Measurements from ENCODE around the gene SLC66A1. TPM values are rescaled to one million over a fixed set of nuclear protein-coding genes. Genes with fewer than 3 reads are reported as not detected.
"Not testable (repeated sequence)": the region's sequence is repeated elsewhere in the genome, so short reads cannot be mapped to it uniquely, and the experiment has no call there.

SLC66A1 gene
- total RNA-seq = 1 to 10 TPM; 3.3 to 3.9 TPM
- 5.4 to 8.6 reads per million in 2 donors for total RNA-seq

GRCh38 chr1:19311931-19312781 is at the start of gene SLC66A1, which contains the start of gene AKR7A2:
Gene SLC66A1, plus strand, starts transcription at chr1:19312326. Its CDS starts 5,352 bp downstream, at chr1:19317678.
Gene AKR7A2, minus strand, starts transcription at chr1:19312144. Its CDS starts 20 bp downstream, at chr1:19312124.
- Mint-ChIP-seq H3K36me3 (ENCODE audit: low read depth) (peaks cover 7% of the 10 kb centered on the region), H3K27ac (peak within 1 kb of the TSS; percentile 93), H3K4me1 (peaks cover 39% of the 10 kb centered on the region), H3K27me3 (no peaks in the 10 kb centered on the region), H3K4me3 (peak within 1 kb of the TSS; percentile 99)
- ATAC-seq = peak; percentile 97
- peak; percentile 86 to 90 (median 86) for DNase-seq
- no peaks in the 10 kb centered on the region for H3K9me3 ChIP-seq (ENCODE audit: control insufficient read depth, low read length, poor library complexity, severe bottlenecking)

GRCh38 chr1:19262744-19263143 is 49.4 kb upstream of the SLC66A1 start:
- ATAC-seq (no peak), DNase-seq (no peak)
- H3K27me3 Mint-ChIP-seq = no peaks in the 10 kb centered on the region
- H3K4me3 Mint-ChIP-seq = no peak overlapping the region
- no peaks in the 10 kb centered on the region for H3K9me3 ChIP-seq (ENCODE audit: control insufficient read depth, low read length, poor library complexity, severe bottlenecking)
- no peak overlapping the region for H3K27ac Mint-ChIP-seq
- no peaks in the 10 kb centered on the region for H3K36me3 Mint-ChIP-seq (ENCODE audit: low read depth)
- no peaks in the 10 kb centered on the region for H3K4me1 Mint-ChIP-seq

- ATAC-seq = no peak
- Mint-ChIP-seq H3K27ac (no peak overlapping the region), H3K4me3 (no peak overlapping the region), H3K27me3 (peaks cover 9% of the 10 kb centered on the region), H3K4me1 (no peaks in the 10 kb centered on the region), H3K36me3 (ENCODE audit: low read depth) (peaks cover 3% of the 10 kb centered on the region)
- H3K9me3 ChIP-seq (ENCODE audit: control insufficient read depth, low read length, poor library complexity, severe bottlenecking) = no peaks in the 10 kb centered on the region
- no peak for DNase-seq
Measured at GRCh38 chr1:19268445-19268844, 43.7 kb upstream of the SLC66A1 start.

- not testable (repeated sequence) for ATAC-seq
Measured at GRCh38 chr1:19269427-19270342, 42.4 kb upstream of the SLC66A1 start.

GRCh38 chr1:19270343-19270730 is 41.8 kb upstream of the SLC66A1 start:
- not testable (repeated sequence) for H3K36me3 Mint-ChIP-seq (ENCODE audit: low read depth); DNase-seq; H3K4me1 Mint-ChIP-seq; H3K27ac Mint-ChIP-seq; H3K4me3 Mint-ChIP-seq; H3K9me3 ChIP-seq (ENCODE audit: control insufficient read depth, low read length, poor library complexity, severe bottlenecking); ATAC-seq
- peaks cover 10% of the 10 kb centered on the region for H3K27me3 Mint-ChIP-seq

More at GRCh38 chr1:19269427-19270342, 42.4 kb upstream of the SLC66A1 start:
- not testable (repeated sequence) for DNase-seq; H3K36me3 Mint-ChIP-seq (ENCODE audit: low read depth); H3K9me3 ChIP-seq (ENCODE audit: control insufficient read depth, low read length, poor library complexity, severe bottlenecking); H3K4me1 Mint-ChIP-seq; H3K4me3 Mint-ChIP-seq; H3K27ac Mint-ChIP-seq
- peaks cover 10% of the 10 kb centered on the region for H3K27me3 Mint-ChIP-seq

- Mint-ChIP-seq H3K27me3 (peaks cover 10% of the 10 kb centered on the region), H3K36me3 (ENCODE audit: low read depth) (peaks cover 3% of the 10 kb centered on the region)
Measured at GRCh38 chr1:19272064-19272463, 40.1 kb upstream of the SLC66A1 start.

GRCh38 chr1:19273106-19273843 is 38.9 kb upstream of the SLC66A1 start:
- H3K36me3 Mint-ChIP-seq (ENCODE audit: low read depth) = peaks cover 3% of the 10 kb centered on the region
- H3K4me1 Mint-ChIP-seq = no peaks in the 10 kb centered on the region
- H3K4me3 Mint-ChIP-seq = no peak overlapping the region
- peaks cover 3% of the 10 kb centered on the region for H3K9me3 ChIP-seq (ENCODE audit: control insufficient read depth, low read length, poor library complexity, severe bottlenecking)
- DNase-seq = no peak
- H3K27me3 Mint-ChIP-seq = peaks cover 10% of the 10 kb centered on the region
- no peak for ATAC-seq
- no peak overlapping the region for H3K27ac Mint-ChIP-seq

More at GRCh38 chr1:19272064-19272463, 40.1 kb upstream of the SLC66A1 start:
- DNase-seq (no peak), ATAC-seq (no peak)
- no peak overlapping the region for H3K4me3 Mint-ChIP-seq
- H3K9me3 ChIP-seq (ENCODE audit: control insufficient read depth, low read length, poor library complexity, severe bottlenecking) = peaks cover 3% of the 10 kb centered on the region
- H3K27ac Mint-ChIP-seq = no peak overlapping the region
- H3K4me1 Mint-ChIP-seq = no peaks in the 10 kb centered on the region

GRCh38 chr1:19273844-19274531 is 38.1 kb upstream of the SLC66A1 start:
- DNase-seq; H3K9me3 ChIP-seq (ENCODE audit: control insufficient read depth, low read length, poor library complexity, severe bottlenecking); H3K27ac Mint-ChIP-seq; H3K4me1 Mint-ChIP-seq; H3K4me3 Mint-ChIP-seq; H3K36me3 Mint-ChIP-seq (ENCODE audit: low read depth): not testable (repeated sequence)
- peaks cover 10% of the 10 kb centered on the region for H3K27me3 Mint-ChIP-seq
- peak; percentile 37 for ATAC-seq

GRCh38 chr1:19274636-19275035 is 37.5 kb upstream of the SLC66A1 start:
- Mint-ChIP-seq H3K27ac (no peak overlapping the region), H3K4me1 (no peaks in the 10 kb centered on the region), H3K36me3 (ENCODE audit: low read depth) (peaks cover 3% of the 10 kb centered on the region), H3K27me3 (peaks cover 10% of the 10 kb centered on the region), H3K4me3 (no peak overlapping the region)
- DNase-seq (no peak), ATAC-seq (no peak)
- peaks cover 3% of the 10 kb centered on the region for H3K9me3 ChIP-seq (ENCODE audit: control insufficient read depth, low read length, poor library complexity, severe bottlenecking)

- ATAC-seq = no peak
- DNase-seq = no peak
- no peaks in the 10 kb centered on the region for H3K9me3 ChIP-seq (ENCODE audit: control insufficient read depth, low read length, poor library complexity, severe bottlenecking)
Measured at GRCh38 chr1:19283891-19284290, 28.2 kb upstream of the SLC66A1 start.

GRCh38 chr1:19284881-19285280 is 27.2 kb upstream of the SLC66A1 start:
- Mint-ChIP-seq H3K36me3 (ENCODE audit: low read depth) (peaks cover under 1% of the 10 kb centered on the region), H3K27ac (no peak overlapping the region), H3K4me3 (no peak overlapping the region), H3K4me1 (peaks cover 12% of the 10 kb centered on the region), H3K27me3 (peaks cover 18% of the 10 kb centered on the region)
- DNase-seq (no peak), ATAC-seq (no peak)
- no peaks in the 10 kb centered on the region for H3K9me3 ChIP-seq (ENCODE audit: control insufficient read depth, low read length, poor library complexity, severe bottlenecking)

More at GRCh38 chr1:19283891-19284290, 28.2 kb upstream of the SLC66A1 start:
- H3K4me1 Mint-ChIP-seq = peaks cover 7% of the 10 kb centered on the region
- no peak overlapping the region for H3K4me3 Mint-ChIP-seq
- no peaks in the 10 kb centered on the region for H3K36me3 Mint-ChIP-seq (ENCODE audit: low read depth)
- H3K27me3 Mint-ChIP-seq = peaks cover 9% of the 10 kb centered on the region
- no peak overlapping the region for H3K27ac Mint-ChIP-seq

- not testable (repeated sequence) for H3K36me3 Mint-ChIP-seq (ENCODE audit: low read depth); H3K4me3 Mint-ChIP-seq; H3K9me3 ChIP-seq (ENCODE audit: control insufficient read depth, low read length, poor library complexity, severe bottlenecking); ATAC-seq; H3K27ac Mint-ChIP-seq; DNase-seq
- peaks cover 18% of the 10 kb centered on the region for H3K27me3 Mint-ChIP-seq
- H3K4me1 Mint-ChIP-seq = peaks cover 12% of the 10 kb centered on the region
Measured at GRCh38 chr1:19285366-19285765, 26.8 kb upstream of the SLC66A1 start.
